Urinary bladder (tissue), 4 donors: ENCODE data around the gene EYA4. TPM values are rescaled to one million over a fixed set of nuclear protein-coding genes. Genes with fewer than 3 reads are reported as not detected.

Experiments
- DNase-seq: peaks from one replicate; pipeline ENCODE4 v3.0.0-alpha.2; 2015; ENCODE audit errors: extremely low spot score
- H3K27ac ChIP-seq: one replicate; pipeline ENCODE4 v1.5.1; 2013; ENCODE audit warnings: low read depth, mild to moderate bottlenecking, moderate library complexity
- H3K36me3 ChIP-seq: one replicate; pipeline ENCODE4 v1.6.1; 2013; ENCODE audit warnings: mild to moderate bottlenecking, moderate library complexity; ENCODE audit not compliant: insufficient read depth
- H3K4me1 ChIP-seq: one replicate; pipeline ENCODE4 v1.6.1; 2013; ENCODE audit warnings: mild to moderate bottlenecking, moderate library complexity; ENCODE audit not compliant: insufficient read depth
- H3K4me3 ChIP-seq: one replicate; pipeline ENCODE4 v1.5.1; 2013; ENCODE audit warnings: low read depth, low read length
- WGBS: extraction: QIAGEN DNeasy Blood & Tissue Kit; methylation state at CpG from one replicate; pipeline ENCODE4 v1.1.7; 2013; 5-methylcytosine and 5-hydroxymethylcytosine counted together
- polyA plus RNA-seq: library from polyadenylated mRNA; stranded (reverse); fragments of 200-250 nt; gene quantifications from one replicate; pipeline ENCODE4 v1.2.3, GENCODE V29; 2013
- total RNA-seq: library from RNA; depleted of rRNA; stranded (reverse); fragments of >200 nt; gene quantifications from one replicate; pipeline ENCODE4 v1.2.3, GENCODE V29; 2014
- donor health status: healthy with polysubstance abuse.
- donor health status: healthy.

The EYA4 gene
- total and polyA plus RNA-seq, 2 donors = 1.3 to 20.9 TPM

DNA sequence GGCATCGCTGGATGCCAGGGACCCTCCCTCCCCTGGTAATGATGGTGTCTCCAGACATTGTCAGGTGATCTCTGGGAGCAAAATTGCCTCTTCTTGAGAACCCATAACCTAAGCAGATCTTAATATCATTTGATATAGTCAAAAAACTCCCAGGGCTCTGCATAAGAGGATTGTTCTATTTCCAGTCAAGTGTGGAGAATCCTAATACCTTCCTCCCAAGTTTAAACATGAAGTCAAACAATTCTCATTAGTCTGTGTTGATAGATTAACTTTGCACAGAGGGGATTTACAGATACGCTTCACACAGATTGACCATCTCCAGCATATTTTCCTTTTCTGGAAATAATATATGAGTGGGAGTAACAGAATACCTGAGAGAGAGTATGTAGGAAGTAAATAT lies 10.5 kb downstream of the EYA4 start:
- no peaks in the 10 kb centered on the region for H3K36me3 ChIP-seq
- no peak for DNase-seq
- H3K4me1 ChIP-seq = no peaks in the 10 kb centered on the region
- H3K4me3 ChIP-seq = no peak overlapping the region
- WGBS = 90% methylated on average over 2 of the region's 2 CpGs
- H3K27ac ChIP-seq = no peak overlapping the region

GRCh38 chr6:133254552-133255228 lies 13.5 kb downstream of the EYA4 start:
- H3K27ac ChIP-seq = no peak overlapping the region
- H3K36me3 ChIP-seq = no peaks in the 10 kb centered on the region
- H3K4me3 ChIP-seq = no peak overlapping the region
- 58% methylated on average over 3 of the region's 3 CpGs for WGBS
- no peak for DNase-seq
- H3K4me1 ChIP-seq = no peaks in the 10 kb centered on the region

DNA sequence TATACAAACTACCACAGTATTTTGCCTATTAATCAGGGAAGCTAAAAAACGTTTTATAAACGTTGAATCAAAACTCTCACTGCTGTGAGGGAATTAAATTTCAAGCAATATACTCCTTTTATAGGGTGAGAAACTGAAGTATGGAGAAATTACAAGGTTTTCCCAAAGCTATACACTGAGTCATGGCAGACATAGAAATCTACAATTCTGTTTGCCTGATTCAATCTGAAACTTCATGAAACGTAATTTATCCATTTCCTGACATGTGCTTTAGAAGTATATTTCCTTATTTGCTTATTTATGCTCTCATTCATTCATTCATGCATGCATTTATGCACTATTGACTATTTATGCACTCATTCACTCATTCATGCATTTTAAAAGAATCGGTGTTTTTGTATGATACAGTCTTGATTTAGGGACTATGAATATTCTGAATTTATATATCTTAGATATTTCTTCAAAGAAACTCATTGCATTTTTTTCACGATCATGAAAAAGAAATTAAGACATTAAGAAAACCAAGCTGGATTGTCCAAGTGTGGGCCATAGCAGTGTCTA lies 16.5 kb downstream of the EYA4 start:
- WGBS = 66% methylated on average over 5 of the region's 5 CpGs
- Histone ChIP-seq H3K27ac (no peak overlapping the region), H3K4me3 (no peak overlapping the region), H3K36me3 (no peaks in the 10 kb centered on the region), H3K4me1 (no peaks in the 10 kb centered on the region)
- DNase-seq = no peak

- no peak overlapping the region for H3K4me3 ChIP-seq
- H3K4me1 ChIP-seq = no peaks in the 10 kb centered on the region
These were observed 18.4 kb downstream of the EYA4 start for GRCh38 chr6:133259561-133259960.

GRCh38 chr6:133262804-133263203 lies 21.6 kb downstream of the EYA4 start:
- 84% methylated on average over 2 of the region's 2 CpGs for WGBS
- no peak overlapping the region for H3K27ac ChIP-seq

More at GRCh38 chr6:133259561-133259960, 18.4 kb downstream of the EYA4 start:
- no peaks in the 10 kb centered on the region for H3K36me3 ChIP-seq
- no peak for DNase-seq
- H3K27ac ChIP-seq = no peak overlapping the region

GRCh38 chr6:133265066-133265465 lies 23.9 kb downstream of the EYA4 start:
- no peak overlapping the region for H3K27ac ChIP-seq
- no peaks in the 10 kb centered on the region for H3K36me3 ChIP-seq
- no peaks in the 10 kb centered on the region for H3K4me1 ChIP-seq
- H3K4me3 ChIP-seq = no peak overlapping the region
- no peak for DNase-seq
- 94% methylated on average over 4 of the region's 4 CpGs for WGBS

More at GRCh38 chr6:133262804-133263203, 21.6 kb downstream of the EYA4 start:
- no peak for DNase-seq
- no peaks in the 10 kb centered on the region for H3K4me1 ChIP-seq
- no peaks in the 10 kb centered on the region for H3K36me3 ChIP-seq
- no peak overlapping the region for H3K4me3 ChIP-seq

DNA sequence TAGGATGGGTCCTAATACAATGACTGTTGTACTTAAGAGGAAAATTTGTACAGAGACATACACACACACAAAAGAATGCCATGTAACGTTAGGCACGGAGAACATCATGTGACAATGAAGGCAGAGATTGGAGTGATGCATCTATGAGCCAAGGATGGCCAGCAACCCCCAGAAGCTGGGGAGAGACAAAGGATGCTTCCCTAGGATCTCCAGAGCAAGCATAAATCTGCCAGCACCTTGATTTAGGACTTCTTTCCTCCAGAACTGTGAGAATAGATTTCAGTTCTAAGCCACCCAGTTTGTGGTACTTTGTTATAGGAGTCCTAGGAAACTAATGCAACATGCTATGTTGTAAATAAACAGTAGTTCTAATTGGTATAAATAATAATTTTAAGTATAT lies 25.0 kb downstream of the EYA4 start:
- 69% methylated on average over 2 of the region's 2 CpGs for WGBS

DNA sequence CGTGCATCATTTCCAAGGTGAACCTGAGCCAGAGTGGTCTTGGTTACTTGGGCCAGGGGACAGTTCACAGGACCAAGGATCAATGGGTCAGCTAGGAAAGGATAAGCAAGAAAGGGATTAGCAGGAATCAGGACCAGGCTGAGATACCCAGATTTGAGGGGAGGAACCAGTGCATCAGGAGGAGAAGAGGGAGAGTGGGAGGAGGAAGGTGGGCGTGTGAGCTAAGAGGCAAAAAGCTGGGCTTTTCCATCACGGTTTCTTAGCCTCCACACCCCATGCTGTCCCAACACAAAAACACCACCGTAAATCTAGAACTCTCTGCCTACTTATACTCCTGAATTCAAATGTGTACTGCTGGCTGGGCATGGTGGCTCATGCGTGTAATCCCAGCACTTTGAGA lies 27.5 kb downstream of the EYA4 start:
- H3K4me1 ChIP-seq = no peaks in the 10 kb centered on the region
- DNase-seq = no peak
- 93% methylated on average over 5 of the region's 5 CpGs for WGBS

More for the DNA sequence above, 25.0 kb downstream of the EYA4 start:
- Histone ChIP-seq H3K4me1 (no peaks in the 10 kb centered on the region), H3K27ac (no peak overlapping the region), H3K36me3 (no peaks in the 10 kb centered on the region), H3K4me3 (no peak overlapping the region)
- no peak for DNase-seq

GRCh38 chr6:133274813-133275212 lies 33.7 kb downstream of the EYA4 start:
- DNase-seq = no peak
- 86% methylated on average over 4 of the region's 4 CpGs for WGBS
- H3K4me1 ChIP-seq = no peaks in the 10 kb centered on the region
- H3K27ac ChIP-seq = no peak overlapping the region
- no peaks in the 10 kb centered on the region for H3K36me3 ChIP-seq
- H3K4me3 ChIP-seq = no peak overlapping the region

More for the DNA sequence above, 27.5 kb downstream of the EYA4 start:
- H3K4me3 ChIP-seq = no peak overlapping the region
- H3K27ac ChIP-seq = no peak overlapping the region
- H3K36me3 ChIP-seq = no peaks in the 10 kb centered on the region

- 53% methylated on average over 6 of the region's 6 CpGs for WGBS
- Histone ChIP-seq H3K27ac (no peak overlapping the region), H3K4me3 (no peak overlapping the region), H3K4me1 (no peaks in the 10 kb centered on the region), H3K36me3 (no peaks in the 10 kb centered on the region)
- DNase-seq = no peak
These were observed 34.1 kb downstream of the EYA4 start for GRCh38 chr6:133275213-133275612.

DNA sequence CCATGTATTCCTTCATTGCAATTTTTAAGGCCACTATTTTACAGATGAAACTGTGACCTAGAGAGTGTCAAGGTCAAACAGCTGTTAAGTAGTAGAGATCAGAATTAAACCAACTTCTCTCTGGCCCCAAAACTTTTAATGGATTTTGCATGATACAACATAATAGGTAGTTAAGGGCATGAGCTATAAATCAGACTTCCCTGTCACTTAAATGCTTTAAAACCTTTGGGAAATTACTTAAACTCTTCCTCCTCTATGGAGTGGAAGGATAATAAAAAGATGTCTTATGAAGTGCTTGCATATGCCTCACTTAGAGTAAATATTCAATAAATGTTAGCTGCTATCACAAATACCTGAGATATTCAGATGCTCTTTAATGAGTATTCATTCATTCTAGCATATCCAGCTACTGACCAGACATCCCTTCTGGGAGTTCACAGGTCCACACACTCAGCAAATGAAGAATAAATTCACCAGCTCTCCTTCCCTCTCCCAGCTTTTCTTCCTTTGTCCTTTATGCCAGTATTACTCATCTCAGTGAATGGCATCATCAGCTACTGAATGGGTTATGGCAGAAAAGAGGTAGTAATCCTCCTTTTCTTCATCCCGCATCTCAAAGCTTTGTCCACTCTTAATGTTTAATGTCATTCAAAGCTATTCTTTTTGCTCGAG lies 36.2 kb downstream of the EYA4 start:
- Histone ChIP-seq H3K36me3 (no peaks in the 10 kb centered on the region), H3K4me1 (no peaks in the 10 kb centered on the region), H3K4me3 (no peak overlapping the region), H3K27ac (no peak overlapping the region)
- 78% methylated on average over 2 of the region's 2 CpGs for WGBS
- DNase-seq = no peak

GRCh38 chr6:133277900-133278545 lies 36.9 kb downstream of the EYA4 start:
- no peaks in the 10 kb centered on the region for H3K4me1 ChIP-seq
- H3K4me3 ChIP-seq = no peak overlapping the region
- H3K36me3 ChIP-seq = no peaks in the 10 kb centered on the region
- no peak overlapping the region for H3K27ac ChIP-seq
- whole genome bisulfite sequencing = 83% methylated on average over 4 of the region's 4 CpGs
- no peak for DNase-seq

DNA sequence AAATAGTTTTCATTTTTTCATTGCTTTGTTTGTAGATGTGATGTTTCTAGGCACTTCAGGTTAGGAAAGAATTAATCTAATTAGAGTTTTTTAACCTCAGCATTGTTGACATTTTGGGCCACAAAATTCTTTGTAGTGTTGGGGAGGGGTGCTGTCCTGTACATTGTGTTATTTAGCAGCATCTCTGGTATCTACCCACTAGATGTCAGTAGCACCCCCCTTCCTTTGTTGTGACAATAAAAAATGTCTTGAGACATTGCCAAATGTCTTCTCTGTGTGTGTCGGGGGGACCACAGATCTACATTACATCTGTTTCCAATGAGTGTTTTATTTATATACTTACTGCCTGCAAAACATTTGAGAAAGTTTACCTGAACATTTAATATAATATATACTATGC lies 45.6 kb downstream of the EYA4 start:
- 37% methylated on average over 1 of the region's 1 CpG for WGBS
- H3K4me1 ChIP-seq = no peaks in the 10 kb centered on the region
- H3K27ac ChIP-seq = no peak overlapping the region
- no peak overlapping the region for H3K4me3 ChIP-seq
- no peak for DNase-seq
- no peaks in the 10 kb centered on the region for H3K36me3 ChIP-seq

DNA sequence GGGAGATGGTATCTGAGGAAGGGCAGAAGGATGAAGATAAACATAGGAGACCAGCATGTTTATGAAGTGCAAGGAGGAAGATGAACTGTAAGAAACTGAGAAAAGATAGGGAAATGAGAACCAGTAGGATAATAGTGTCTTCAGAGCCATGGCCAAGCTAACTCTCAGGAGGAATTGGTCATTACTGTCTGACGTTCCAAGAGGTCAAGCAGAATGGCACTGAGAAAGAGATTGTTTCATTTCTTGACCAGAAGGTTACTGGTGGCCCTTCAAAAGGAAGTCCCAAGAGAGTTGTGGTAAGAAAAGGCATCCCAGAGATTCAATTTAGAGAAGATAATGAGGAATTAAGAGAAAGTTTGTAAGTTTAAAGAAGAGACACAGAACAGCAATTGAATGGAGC lies 47.5 kb downstream of the EYA4 start:
- Histone ChIP-seq H3K27ac (no peak overlapping the region), H3K4me1 (no peaks in the 10 kb centered on the region), H3K36me3 (no peaks in the 10 kb centered on the region), H3K4me3 (no peak overlapping the region)
- DNase-seq = no peak
- WGBS = 78% methylated on average over 1 of the region's 1 CpG
